Type B pancreatic cell (in vitro differentiated cells): ENCODE data around the gene TTC12. TPM values are rescaled to one million over a fixed set of nuclear protein-coding genes. Genes with fewer than 3 reads are reported as not detected.

Source experiments
- DNase-seq: peaks from one replicate; pipeline ENCODE4 v3.0.0; 2021; ENCODE audit warnings: mixed read lengths; ENCODE audit not compliant: unreplicated experiment; ENCODE audit errors: extremely low spot score
- H3K27ac Mint-ChIP-seq: 2 replicates; pipeline ENCODE4 v1.8.0; 2021; ENCODE audit warnings: mild to moderate bottlenecking, mixed read lengths
- H3K27me3 Mint-ChIP-seq: 2 replicates; pipeline ENCODE4 v1.8.0; 2021; ENCODE audit warnings: mixed read lengths
- H3K36me3 Mint-ChIP-seq: 2 replicates; pipeline ENCODE4 v1.8.0; 2021; ENCODE audit warnings: mixed read lengths
- H3K4me1 Mint-ChIP-seq: one replicate; pipeline ENCODE4 v1.8.0; 2021; ENCODE audit warnings: mixed read lengths; ENCODE audit not compliant: unreplicated experiment
- H3K4me3 Mint-ChIP-seq: 2 replicates; pipeline ENCODE4 v1.8.0; 2021; ENCODE audit warnings: mild to moderate bottlenecking, mixed read lengths
- H3K9me3 Mint-ChIP-seq: 2 replicates; pipeline ENCODE4 v1.8.0; 2021; ENCODE audit warnings: mixed read lengths
- CTCF ChIP-seq: fragments of 200-600 bp; sonication (generic); conservative IDR thresholded peaks from 2 replicates; pipeline ENCODE4 v1.5.0; 2021; ENCODE audit warnings: antibody characterized with exemption, mild to moderate bottlenecking
- total RNA-seq: library from RNA; stranded (reverse); gene quantifications from 2 replicates; pipeline ENCODE4 v1.2.1, GENCODE V29; 2021; ENCODE audit warnings: low replicate concordance

TTC12 gene
- total RNA-seq, 1 donor from 2014 or later = 27.6 TPM

GRCh38 chr11:113274713-113275582 lies 39.4 kb upstream of the TTC12 start:
- peak; percentile 40 for TF ChIP-seq CTCF
- H3K4me3 Mint-ChIP-seq = no peak overlapping the region
- no peak overlapping the region for H3K27ac Mint-ChIP-seq
- no peaks in the 10 kb centered on the region for H3K9me3 Mint-ChIP-seq
- no peak for DNase-seq
- peaks cover 18% of the 10 kb centered on the region for H3K36me3 Mint-ChIP-seq
- H3K27me3 Mint-ChIP-seq = peaks cover 5% of the 10 kb centered on the region
- H3K4me1 Mint-ChIP-seq = peaks cover 3% of the 10 kb centered on the region

GRCh38 chr11:113275602-113276001 lies 38.8 kb upstream of the TTC12 start:
- peaks cover 12% of the 10 kb centered on the region for H3K36me3 Mint-ChIP-seq
- H3K4me3 Mint-ChIP-seq = no peak overlapping the region
- peaks cover 5% of the 10 kb centered on the region for H3K27me3 Mint-ChIP-seq
- peaks cover 3% of the 10 kb centered on the region for H3K4me1 Mint-ChIP-seq
- no peak for TF ChIP-seq CTCF
- no peak for DNase-seq
- no peaks in the 10 kb centered on the region for H3K9me3 Mint-ChIP-seq
- no peak overlapping the region for H3K27ac Mint-ChIP-seq

GRCh38 chr11:113276466-113276865 lies 37.9 kb upstream of the TTC12 start:
- H3K4me1 Mint-ChIP-seq = peaks cover 3% of the 10 kb centered on the region
- no peak for DNase-seq
- no peak overlapping the region for H3K4me3 Mint-ChIP-seq
- no peak for TF ChIP-seq CTCF
- H3K36me3 Mint-ChIP-seq = peaks cover 10% of the 10 kb centered on the region
- H3K9me3 Mint-ChIP-seq = no peaks in the 10 kb centered on the region
- no peak overlapping the region for H3K27ac Mint-ChIP-seq
- peaks cover 5% of the 10 kb centered on the region for H3K27me3 Mint-ChIP-seq

GRCh38 chr11:113277907-113278306 lies 36.5 kb upstream of the TTC12 start:
- Mint-ChIP-seq H3K4me3 (no peak overlapping the region), H3K36me3 (peaks cover 7% of the 10 kb centered on the region), H3K27ac (no peak overlapping the region), H3K9me3 (no peaks in the 10 kb centered on the region), H3K4me1 (peaks cover under 1% of the 10 kb centered on the region), H3K27me3 (peaks cover 5% of the 10 kb centered on the region)
- TF ChIP-seq CTCF = no peak
- DNase-seq = peak; percentile 34

- H3K27ac Mint-ChIP-seq = no peak overlapping the region
- no peak for DNase-seq
- no peaks in the 10 kb centered on the region for H3K9me3 Mint-ChIP-seq
- peaks cover 7% of the 10 kb centered on the region for H3K36me3 Mint-ChIP-seq
- peaks cover 5% of the 10 kb centered on the region for H3K27me3 Mint-ChIP-seq
- TF ChIP-seq CTCF = no peak
- H3K4me1 Mint-ChIP-seq = no peaks in the 10 kb centered on the region
- no peak overlapping the region for H3K4me3 Mint-ChIP-seq
Measured at GRCh38 chr11:113278481-113278880, 35.9 kb upstream of the TTC12 start.
